ENCODE measurements around the gene EPHA2.

Gene EPHA2

DNA sequence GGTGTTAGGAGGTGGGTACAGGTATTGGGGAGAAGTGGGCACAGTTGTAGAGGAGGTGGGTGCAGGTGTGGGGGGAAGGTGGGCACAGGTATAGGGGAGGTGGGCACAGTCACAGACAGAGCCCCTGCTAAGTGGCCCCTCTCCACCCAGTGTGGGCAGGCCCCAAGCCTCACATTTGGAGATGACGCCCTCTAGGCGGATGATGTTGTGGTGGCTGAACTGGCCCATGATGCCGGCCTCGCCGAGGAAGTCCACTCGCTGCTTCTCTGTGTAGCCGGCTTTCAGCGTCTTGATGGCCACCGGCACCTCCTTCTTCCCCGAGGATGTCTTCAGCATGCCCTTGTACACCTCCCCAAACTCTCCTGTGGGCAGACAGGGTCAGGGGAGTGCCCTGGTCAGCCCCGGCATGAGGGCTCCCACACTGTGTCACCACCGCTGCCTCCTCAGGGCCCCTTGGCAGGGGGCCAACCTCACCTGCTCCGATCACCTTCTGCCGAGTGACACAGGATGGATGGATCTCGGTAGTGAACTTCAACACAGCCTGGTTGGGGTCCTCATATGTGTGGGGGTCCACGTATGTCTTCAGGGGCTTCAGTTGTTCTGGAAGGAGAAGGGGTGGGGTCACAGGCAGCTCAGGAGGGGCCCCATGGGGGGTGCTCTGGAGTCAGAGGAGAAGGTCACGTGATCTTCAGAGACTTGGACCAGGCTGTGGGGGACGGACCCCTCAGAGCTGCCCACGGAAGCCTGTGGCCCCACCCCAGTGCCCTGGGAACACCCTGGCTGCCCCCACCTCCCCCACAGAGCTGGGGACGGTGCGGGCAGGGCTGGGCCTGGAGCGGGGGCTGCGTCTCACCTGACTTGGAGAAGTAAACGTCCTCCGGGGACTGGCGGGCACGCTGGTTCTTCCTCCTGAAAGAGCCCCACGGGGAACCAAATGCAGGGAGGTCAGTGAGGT lies 22.6 kb downstream of the EPHA2 start:
- FAIRE-seq = no peak

DNA sequence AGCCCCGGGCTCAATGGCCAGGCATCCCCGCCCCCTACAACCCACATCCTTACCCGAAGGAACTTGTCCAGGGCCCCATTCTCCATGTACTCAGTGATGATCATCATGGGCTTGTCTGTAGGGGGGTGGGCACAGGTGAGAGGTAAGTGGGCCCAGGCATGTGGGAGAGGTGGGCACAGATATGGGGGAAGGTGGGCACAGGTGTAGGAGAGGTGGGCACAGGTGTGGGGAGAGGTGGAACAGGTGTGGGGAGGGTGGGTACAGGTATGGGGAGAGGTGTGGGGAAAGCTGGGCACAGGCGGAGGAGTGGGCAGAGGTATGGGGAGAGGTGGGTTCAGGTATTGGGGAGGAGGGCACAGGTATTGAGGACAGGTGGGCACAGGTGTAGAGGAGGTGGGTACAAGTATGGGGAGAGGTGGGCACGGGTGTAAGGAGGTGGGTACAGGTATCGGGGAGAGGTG lies 23.5 kb downstream of the EPHA2 start:
- FAIRE-seq = no peak

DNA sequence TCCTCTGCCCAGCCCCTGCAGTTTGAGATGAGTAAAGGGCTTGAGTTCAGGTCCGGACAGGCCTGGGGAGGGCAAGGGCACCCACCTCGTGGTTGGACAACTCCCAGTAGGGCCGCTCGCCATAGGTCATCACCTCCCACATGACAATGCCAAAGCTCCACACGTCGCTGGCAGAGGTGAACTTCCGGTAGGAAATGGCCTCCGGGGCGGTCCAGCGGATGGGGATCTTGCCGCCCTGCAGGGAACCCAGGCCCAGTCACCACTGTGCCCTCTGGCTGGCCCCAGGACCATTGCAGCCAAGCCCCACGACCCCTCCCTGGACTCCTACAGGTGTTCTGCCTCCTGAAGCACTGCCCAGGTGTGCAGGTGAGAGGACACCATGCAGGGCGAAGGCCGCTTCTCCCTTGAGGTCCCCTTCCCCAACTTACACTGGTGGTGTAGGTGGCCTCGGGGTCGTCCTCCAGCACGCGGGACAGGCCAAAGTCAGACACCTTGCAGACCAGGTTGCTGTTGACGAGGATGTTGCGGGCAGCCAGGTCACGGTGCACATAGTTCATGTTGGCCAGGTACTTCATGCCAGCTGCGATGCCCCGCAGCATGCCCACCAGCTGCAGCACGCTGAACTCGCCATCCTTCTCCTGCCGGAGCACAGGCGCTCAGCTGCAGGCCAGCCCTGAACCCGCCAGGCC lies 24.1 kb downstream of the EPHA2 start:
- no peak for FAIRE-seq

DNA sequence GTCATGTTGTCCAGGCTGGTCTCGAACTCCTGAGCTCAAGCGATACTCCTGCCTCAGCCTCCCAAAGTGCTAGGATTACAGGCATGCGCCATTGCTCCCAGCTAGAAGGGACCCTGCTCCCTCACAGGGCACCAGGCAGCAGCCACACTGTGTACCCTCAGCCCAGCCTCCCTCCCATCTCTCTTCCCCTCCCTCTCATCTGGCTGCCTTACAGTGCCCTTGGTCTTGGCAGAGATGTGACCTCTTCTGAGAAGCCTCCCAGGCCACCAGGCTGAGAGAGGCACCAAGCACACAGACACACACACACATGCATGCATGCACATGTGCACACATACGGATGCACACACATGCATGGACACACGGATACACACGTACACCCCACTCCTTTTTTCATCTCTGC lies 25.0 kb downstream of the EPHA2 start:
- FAIRE-seq = no peak

DNA sequence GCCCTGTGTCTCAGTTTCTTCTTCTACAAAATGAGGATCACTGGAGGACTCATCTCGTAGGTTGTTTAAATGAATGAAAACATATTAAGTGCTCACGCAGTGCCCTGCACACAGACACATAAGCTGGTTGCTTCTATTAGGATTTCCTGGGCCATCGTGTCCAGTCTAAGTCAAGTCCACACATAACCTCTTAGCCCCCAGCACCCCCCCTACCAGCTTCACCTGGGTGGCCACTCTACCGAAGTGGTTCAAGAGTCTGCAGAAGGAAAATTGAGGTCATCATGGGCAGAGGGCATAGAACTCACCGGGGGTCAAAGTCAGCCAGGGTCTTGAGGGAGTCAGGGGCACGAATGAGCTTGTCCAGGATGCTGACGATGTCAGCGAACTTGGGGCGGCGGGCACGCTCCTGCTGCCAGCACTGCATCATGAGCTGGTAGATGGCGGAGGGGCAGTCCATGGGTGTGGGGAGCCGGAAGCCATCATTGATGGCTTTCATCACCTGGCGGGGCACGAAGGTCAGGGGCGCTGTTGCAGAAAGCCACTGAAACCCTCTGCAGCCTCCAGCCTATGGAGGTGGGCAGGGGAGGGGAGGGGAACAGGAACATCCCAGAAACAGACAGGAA lies 25.8 kb downstream of the EPHA2 start:
- FAIRE-seq = no peak

DNA sequence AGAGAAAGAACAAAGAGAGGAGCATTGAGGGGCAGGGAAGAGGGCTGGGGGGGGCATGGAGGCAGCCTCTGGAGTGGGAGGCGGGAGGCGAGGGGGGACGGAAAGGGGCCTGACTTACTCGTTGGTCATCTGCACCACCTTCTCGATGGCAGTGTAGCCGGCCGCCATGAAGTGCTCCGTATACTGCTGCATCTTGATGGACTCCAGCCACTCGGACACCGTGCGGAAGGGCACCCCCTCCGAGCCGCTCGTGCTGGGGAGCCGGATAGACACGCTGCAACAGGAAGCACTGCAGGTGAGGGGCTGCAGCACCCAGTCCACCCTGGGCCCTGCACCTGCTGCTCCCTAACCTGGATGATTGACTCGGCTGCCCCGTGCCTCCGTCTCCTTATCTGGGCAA lies 26.6 kb downstream of the EPHA2 start:
- no peak for FAIRE-seq

DNA sequence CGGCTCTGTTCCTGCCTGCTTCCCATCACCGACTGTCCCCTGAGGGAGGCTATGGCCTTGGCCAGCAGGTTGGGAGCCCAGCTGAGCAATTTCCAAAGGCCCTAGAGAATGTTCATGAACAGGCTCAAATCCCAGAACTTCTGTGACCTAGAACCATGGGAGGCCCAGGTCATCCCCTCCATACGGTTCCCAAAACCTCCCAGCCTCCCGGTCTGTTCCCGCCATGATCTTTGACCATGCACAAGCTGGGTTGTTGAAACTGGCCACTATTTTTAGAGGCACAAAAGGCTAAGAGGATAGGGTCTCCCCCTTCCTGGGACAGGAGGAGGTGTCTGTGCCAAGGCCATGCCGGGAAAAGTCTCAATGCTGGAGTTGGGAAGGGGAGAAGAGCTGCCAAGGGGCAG lies 27.5 kb downstream of the EPHA2 start:
- no peak for FAIRE-seq

DNA sequence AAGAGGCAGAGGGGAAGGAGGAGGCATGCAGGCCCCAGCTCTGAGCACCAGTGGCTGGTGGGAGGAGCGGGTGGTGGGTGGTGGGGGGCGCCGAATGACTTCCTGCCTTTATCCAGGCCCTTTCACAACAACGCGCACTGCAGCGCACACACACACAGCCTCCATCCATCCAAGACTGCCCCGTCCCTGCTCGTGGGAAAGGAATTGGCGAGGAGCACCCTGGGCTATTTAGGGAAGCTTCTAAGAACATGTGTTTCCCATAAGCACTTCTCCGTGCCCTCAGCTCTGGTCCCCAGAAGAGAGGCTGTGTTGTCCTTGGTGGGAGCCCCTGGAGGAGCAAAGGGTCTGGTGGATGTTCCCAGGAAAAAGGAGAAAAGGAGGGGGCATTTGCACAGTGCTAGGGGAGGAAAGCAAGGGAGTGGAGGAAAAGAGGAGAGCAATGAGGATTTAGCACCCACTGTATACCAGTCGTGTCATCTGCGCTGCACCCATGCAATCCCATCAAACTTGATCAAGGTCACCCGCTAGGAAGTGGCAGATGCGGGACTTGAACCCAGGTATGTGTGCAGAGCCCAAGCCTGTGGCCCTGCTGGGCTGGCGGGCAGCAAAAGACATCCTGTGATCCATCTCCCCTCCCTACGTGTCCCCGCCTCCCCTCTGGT lies 28.1 kb downstream of the EPHA2 start:
- FAIRE-seq = no peak

DNA sequence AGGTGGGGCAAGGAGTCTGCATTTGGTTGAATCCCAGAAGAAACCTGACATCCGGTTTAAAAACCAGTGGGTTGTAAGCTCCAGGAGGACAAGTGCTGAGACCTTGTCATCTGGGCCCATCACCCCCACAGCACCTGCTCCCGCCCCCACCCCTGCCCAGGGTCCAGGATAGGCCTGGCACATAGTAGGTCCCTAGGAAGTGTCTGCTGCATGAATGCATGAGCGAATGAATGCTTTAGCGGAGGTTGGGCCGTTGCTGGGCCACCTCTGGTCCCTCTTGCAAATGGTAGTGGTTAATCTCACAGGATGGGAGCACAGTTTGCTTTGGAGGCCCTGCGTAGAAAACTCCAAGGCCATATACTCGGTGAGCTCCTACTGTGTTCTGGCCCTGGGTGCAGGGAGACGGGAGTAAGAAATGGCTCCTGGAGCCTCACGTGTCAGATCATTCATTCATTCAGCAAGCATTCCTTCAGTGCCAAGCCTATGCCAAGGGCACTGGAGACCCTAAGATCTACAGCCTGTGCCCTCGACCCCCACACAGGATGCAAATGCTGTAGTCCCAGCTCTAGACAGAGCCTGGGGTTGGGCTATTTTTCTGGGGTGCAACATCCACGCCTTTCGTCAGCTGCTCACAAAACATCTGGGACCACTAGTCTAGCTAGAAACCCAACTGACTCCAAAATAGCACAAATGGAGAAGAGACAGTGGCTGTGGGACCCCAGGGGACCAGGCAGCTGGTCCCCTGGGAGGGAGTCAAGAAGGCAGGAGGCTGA lies 28.9 kb downstream of the EPHA2 start:
- FAIRE-seq = no peak

DNA sequence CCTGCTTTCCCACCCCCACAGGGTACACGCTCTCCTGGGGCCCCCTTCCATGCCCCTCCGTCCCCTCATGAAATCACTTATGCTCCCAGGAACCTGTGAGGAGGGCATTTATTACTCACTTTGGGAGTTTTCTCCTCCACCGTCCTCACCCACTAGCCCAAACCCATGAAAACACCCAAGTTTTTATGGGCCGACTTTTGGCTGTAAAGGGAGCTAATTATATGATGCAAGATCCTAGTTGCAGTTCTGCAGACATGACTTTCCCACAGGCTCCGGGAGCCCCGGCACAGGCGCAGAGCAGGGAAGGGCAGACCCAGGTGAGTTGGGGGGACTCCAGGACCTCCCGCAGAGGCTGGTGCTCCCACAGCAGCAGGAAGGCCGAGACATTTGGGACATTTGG lies 29.7 kb downstream of the EPHA2 start:
- FAIRE-seq = no peak

DNA sequence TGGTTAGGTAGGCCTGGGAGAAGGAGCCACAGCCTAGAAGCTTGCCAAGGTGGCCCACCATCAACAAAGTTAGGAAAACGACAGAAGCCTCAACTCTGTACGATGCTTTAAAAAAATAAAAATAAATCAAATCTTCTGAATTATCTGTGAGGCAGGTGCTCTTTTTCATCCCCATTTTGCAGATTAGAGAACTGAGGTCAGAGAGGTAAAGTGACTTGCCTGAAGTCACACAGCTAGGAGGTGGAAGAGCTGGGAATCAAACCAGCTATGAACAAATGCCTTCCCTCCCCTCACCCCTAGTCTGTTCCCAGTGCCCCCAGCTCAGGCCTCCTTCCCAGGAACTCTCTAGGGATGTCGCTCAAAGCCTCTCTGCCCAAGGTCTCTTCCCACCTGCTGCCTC lies 30.4 kb downstream of the EPHA2 start:
- no peak for FAIRE-seq

DNA sequence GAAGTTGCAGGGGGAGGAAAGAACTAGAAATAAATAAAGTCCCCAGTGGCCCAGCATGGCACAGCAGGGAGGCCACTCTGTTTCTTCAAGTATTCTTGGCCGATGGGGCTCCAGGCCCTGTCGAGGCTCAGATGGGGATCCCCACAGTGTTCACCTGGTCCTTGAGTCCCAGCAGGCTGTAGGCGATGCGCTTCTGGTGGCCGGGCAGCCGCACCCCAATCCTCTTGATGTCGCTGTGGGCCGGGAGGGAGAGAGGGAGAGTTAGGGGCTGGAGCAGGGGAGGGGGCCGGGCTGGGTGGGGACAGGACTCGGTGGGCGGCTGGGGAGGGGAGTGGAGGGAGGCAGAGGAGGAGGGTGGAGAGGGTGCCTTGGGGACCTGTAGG lies 30.8 kb downstream of the EPHA2 start:
- no peak for FAIRE-seq

DNA sequence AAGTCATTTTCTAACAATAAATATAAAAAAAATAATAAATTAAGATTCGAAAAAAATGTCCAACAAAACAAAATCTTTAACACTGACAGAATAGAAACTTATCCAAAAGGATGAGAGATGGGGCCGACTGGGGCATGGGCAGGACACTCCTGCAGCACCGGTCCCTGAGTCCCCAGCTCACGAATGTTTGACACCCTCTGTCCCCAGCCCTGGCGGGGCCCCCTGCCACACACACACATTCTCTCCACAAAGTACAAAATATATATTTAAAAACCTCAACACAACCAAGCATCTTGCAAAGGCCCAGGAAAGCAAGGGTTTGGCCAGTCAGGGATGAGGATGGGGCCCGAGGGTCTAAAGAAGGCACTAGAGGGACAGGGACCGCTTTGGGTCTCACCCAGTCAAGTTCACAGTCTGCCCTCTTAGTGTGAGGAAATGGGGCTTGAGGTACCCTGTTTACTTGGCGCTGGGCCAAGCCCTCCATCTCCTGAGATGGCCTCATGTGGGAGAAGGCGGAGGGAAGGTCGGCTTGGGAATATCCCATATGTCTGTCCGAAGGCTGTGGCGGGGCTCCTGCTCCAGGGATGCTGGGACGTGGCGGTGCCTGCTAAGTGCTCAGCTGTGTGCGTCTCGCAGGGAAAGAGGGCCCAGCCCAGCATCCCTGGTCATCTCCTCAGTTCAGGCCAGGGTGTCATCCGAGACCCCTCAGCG lies 31.3 kb downstream of the EPHA2 start:
- FAIRE-seq = no peak

DNA sequence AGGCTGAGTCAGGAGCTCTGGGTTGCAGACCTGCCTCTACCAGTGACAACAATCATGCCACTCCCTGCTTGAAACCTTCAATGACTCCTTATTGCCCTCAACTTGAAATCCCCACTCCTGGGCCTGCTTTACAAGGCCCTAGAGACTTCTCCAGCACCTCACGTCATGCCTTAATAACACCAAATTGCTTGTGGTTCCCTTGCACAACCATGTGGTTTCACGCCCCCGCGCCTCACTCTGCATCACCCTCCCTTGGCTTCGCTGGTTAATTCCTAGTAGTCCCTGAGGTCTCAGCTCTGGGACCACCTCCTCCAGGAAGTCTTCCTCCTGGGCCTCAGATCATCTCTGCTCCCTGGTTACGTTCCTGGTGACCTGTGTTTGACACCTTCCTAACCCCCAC lies 33.0 kb downstream of the EPHA2 start:
- FAIRE-seq = no peak

DNA sequence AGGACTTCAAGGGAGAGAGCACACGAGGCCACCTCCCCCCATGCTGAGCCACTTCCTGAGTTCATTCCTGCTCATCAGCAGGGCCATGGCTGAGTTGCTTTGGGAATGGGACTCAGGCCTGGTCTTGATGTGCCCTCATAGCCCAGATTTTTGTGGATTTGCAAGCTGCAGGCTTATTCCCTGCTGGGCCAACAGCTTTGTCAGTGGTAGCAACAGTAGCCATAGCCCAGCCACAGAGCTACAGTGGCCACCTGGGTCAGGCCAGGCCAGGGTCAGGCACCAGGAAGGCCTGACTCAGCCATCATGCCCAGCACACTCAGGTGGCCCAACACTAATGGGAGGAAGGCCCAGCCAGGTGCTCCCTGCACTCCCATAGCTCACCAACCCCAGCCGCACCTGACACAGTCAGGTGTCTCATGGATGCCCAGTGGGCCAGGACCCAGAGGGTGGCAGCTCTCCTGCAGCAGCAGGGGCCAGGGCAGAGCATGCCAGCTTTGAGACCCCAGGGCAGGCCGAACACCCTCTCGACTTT lies 33.5 kb downstream of the EPHA2 start:
- no peak for FAIRE-seq

DNA sequence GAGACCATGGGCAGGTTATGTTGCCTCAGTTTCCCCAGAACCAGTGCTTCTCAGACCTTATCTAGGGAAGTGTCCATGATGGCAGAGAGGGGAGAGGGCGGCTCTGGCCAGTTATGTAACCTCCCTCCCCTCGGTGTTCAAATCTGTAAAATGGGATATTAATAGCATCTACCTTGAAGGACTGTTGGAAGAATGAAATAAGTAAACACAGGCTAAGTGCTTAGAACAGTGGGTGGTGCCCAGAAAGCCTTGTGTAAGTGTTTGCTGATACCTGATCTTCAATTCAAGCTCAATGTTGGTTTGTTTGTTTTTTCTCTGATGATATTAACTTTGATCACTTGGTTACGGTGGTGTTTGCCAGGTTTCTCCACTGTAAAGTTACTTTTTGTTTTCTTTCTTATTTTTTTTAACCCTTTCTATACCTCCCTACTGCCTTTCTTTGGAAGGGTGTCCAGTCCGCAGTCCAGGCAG lies 34.9 kb downstream of the EPHA2 start:
- FAIRE-seq = no peak

DNA sequence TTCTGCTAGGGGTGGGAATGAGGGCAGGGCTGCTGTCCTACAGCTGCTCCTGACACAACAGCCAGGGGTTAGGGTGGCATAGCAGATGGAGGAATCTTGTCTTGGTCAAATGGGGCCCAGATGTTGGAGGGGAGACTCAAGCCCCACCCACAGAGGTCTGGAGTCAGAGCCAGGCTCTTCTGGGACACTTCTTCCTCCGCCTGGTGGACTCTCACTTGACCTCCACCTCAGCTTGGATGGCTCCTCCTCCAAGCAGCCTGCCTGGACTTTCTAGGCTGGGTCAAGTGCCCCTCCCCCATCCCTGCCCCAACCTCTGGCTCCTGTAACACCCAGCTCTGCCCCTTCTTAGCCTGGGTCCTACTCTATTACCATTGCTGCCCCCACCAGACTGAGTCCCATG lies 35.5 kb downstream of the EPHA2 start:
- FAIRE-seq = no peak

DNA sequence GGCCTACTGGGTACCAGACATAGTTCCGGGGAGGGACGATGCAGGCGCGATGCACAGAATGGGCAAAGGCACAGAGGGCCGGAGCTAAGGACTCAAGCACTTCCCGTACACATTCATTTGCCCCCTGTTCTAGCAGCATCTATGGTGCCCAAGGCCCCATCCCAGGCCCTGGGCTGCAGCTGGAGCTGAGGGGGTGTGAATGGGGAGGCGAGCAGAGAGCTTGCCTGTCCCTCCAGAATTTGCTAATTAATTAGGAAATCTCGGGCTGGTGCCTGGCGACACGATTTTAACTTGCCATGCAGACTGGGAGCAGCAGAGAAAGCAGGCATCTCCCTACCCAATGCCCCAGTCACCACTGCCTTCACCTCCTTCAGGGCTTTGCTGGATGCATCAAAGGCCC lies 35.9 kb downstream of the EPHA2 start:
- no peak for FAIRE-seq

DNA sequence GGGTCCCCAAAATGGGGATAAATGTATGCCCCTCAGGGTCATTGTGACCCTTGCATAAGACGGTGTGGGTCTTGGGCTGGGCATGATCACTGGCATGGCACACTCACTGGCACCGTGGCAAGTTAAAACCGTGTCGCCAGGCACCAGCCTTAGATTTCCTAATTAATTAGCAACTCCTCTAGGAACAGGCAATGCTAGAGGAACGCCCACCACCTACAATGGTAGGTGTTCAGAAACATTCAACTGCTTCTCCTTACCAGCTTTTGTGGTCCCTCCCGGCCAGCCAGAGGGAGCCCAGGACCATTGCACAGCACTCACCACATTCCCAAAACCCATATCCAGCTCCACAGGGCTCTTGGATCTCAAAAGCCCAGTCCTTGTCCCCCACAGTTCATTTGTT lies 36.4 kb downstream of the EPHA2 start:
- no peak for FAIRE-seq

DNA sequence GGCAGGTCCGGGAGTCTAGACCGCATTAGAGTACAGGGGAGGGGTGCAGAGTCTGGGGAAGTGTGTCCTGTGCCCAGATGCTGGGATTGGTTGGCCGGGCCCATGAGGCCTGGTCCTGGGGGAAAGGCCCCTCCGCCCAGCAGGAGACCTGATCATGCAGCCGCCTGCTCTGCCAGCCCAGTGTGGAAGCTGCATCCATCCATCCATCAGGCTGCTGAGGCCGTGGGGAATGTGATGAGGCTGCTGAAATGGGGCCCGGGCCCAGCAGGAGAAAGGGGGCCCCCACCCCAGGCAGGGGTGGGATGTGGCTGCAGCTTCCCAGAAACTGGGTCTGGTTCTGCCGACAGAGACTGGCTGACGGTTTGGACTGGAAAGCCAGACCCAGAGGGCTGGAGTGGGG lies 37.2 kb downstream of the EPHA2 start:
- no peak for FAIRE-seq

DNA sequence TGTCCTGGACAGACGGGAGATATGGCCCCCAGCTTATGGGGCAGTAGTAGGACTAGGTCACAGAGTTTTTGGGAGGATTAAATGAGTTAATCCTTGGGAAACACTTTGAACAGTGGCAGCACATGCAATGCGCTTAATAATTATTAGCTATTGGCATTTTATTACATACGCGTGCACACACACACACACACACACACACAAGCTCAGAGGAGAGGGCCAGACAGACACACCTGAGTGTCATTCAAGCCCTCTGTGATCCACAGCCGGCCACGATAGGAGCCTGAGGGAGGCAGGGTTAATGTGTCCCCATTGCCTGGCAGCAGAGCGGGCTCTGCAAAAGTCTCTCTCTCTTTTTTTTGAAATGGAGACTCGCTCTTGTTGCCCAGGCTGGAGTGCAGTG lies 37.9 kb downstream of the EPHA2 start:
- no peak for FAIRE-seq
